K562 (cell line): Measurements from ENCODE around the gene RHOT1. TPM values are rescaled to one million over a fixed set of nuclear protein-coding genes. Genes with fewer than 3 reads are reported as not detected.

Source experiments
- ZNF140 ChIP-seq: fragments of 250-450 bp; sonication (Bioruptor Pico); IDR thresholded peaks from 2 replicates; pipeline ENCODE4 v1.8.0; 2021; ENCODE audit warnings: moderate library complexity, mild to moderate bottlenecking, inconsistent platforms
- ZNF764 ChIP-seq: fragments of 250-450 bp; sonication (Bioruptor Pico); IDR thresholded peaks from 2 replicates; pipeline ENCODE4 v1.4.0; 2020; ENCODE audit warnings: low read depth, mild to moderate bottlenecking, moderate library complexity
- polyA plus RNA-seq, 8 experiments: library from polyadenylated mRNA; depleted of rRNA in 4 of 8; stranded (reverse) in 5 of 8; unstranded in 3 of 8; fragments of >200 nt; fragmentation: Nextera tagmentation in 2 of 8; fragmentation: Illumina TruSeq in 1 of 8; extraction: Ambion mirVana in 2 of 8; extraction: Trizol in 1 of 8; gene quantifications; 2 replicates each; pipeline versions ENCODE4 v1.2.1 to v1.2.3, GENCODE V29; 2011 to 2014; ENCODE audit warnings: inconsistent platforms in 1 of 8, missing spikeins in 1 of 8
- total RNA-seq, 7 experiments: library from RNA; depleted of rRNA in 6 of 7; stranded (reverse); fragments of >200 nt in 6 of 7; fragmentation: Illumina TruSeq in 2 of 7; extraction: Trizol in 2 of 7; gene quantifications; 2 replicates each; pipeline versions ENCODE4 v1.2.1 to v1.2.3, GENCODE V29; 2011 to 2021; ENCODE audit warnings: low replicate concordance in 1 of 7
- TF ChIP-seq, protein P1 (sequence below), 2 experiments: fragments of 450-650 bp; formaldehyde crosslinking in 1 of 2; IDR thresholded peaks; 2 replicates each; pipeline versions ENCODE4 v1.4.0 to v1.6.1; 2014 to 2020; ENCODE audit warnings: mild to moderate bottlenecking in 2 of 2, borderline replicate concordance in 1 of 2, low read depth in 1 of 2
- TF ChIP-seq, protein P2 (sequence below): fragments of 450-650 bp; IDR thresholded peaks from 2 replicates; pipeline ENCODE4 v1.6.1; 2016; ENCODE audit warnings: borderline replicate concordance
- TF ChIP-seq, protein P3 (sequence below): fragments of 450-650 bp; IDR thresholded peaks from 2 replicates; pipeline ENCODE4 v1.6.1; 2016; ENCODE audit warnings: antibody characterized with exemption

RHOT1 gene
- total and polyA plus RNA-seq, 9 of the 15 experiments (the other 6 are each of a cell fraction or from before 2014, with no cell fraction given), result 23.0 to 101 (median 32.2) TPM

DNA sequence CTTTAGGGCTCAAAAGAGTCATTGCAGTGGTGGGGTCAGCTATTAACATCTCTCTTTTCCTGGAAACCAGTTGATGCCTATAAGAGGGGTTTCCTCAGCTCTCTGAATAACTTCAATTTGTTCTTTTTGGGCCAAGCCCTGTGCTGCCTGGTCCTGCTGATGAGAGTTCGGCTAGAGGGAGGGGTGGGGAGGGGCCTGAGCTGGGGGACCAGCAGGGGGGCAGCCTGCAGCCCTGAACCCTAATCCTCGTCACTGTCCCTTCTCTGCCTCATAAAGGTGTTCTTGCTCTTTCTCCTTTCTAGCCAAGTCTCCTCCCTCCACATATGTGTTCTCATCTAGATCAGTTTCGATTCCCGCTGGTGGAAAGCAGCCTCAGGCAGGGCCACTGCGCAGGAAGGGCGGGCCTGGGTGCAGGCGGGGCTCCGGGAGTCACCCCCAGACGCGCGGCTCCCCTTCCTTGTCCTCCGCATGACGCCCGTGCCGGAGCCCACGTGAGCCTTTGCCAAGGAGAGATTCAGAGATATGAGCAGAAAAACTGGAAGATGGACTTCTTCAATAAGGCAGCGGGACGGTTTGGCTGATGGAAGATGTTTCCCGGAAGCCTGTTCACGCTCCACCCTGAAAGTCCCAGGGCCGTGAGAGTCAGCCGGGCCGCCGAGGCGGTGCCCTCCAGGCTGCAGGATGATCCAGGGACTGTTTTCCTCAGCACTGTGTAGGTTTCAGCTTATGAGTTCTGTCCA is 15.0 kb upstream of the RHOT1 start (continued):
- TF ChIP-seq, protein P1, sequence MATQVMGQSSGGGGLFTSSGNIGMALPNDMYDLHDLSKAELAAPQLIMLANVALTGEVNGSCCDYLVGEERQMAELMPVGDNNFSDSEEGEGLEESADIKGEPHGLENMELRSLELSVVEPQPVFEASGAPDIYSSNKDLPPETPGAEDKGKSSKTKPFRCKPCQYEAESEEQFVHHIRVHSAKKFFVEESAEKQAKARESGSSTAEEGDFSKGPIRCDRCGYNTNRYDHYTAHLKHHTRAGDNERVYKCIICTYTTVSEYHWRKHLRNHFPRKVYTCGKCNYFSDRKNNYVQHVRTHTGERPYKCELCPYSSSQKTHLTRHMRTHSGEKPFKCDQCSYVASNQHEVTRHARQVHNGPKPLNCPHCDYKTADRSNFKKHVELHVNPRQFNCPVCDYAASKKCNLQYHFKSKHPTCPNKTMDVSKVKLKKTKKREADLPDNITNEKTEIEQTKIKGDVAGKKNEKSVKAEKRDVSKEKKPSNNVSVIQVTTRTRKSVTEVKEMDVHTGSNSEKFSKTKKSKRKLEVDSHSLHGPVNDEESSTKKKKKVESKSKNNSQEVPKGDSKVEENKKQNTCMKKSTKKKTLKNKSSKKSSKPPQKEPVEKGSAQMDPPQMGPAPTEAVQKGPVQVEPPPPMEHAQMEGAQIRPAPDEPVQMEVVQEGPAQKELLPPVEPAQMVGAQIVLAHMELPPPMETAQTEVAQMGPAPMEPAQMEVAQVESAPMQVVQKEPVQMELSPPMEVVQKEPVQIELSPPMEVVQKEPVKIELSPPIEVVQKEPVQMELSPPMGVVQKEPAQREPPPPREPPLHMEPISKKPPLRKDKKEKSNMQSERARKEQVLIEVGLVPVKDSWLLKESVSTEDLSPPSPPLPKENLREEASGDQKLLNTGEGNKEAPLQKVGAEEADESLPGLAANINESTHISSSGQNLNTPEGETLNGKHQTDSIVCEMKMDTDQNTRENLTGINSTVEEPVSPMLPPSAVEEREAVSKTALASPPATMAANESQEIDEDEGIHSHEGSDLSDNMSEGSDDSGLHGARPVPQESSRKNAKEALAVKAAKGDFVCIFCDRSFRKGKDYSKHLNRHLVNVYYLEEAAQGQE (IDR thresholded peaks at IDR 0.05; ENCODE audit: borderline replicate concordance), result peak; percentile 19; the same call in 1 of the 2 replicates
- TF ChIP-seq, protein P1 (CRISPR knock-in tag; IDR thresholded peaks at IDR 0.05; ENCODE audit: low read depth), result no peak
- TF ChIP-seq, protein P2, sequence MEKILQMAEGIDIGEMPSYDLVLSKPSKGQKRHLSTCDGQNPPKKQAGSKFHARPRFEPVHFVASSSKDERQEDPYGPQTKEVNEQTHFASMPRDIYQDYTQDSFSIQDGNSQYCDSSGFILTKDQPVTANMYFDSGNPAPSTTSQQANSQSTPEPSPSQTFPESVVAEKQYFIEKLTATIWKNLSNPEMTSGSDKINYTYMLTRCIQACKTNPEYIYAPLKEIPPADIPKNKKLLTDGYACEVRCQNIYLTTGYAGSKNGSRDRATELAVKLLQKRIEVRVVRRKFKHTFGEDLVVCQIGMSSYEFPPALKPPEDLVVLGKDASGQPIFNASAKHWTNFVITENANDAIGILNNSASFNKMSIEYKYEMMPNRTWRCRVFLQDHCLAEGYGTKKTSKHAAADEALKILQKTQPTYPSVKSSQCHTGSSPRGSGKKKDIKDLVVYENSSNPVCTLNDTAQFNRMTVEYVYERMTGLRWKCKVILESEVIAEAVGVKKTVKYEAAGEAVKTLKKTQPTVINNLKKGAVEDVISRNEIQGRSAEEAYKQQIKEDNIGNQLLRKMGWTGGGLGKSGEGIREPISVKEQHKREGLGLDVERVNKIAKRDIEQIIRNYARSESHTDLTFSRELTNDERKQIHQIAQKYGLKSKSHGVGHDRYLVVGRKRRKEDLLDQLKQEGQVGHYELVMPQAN, result no peak
- TF ChIP-seq, protein P3, sequence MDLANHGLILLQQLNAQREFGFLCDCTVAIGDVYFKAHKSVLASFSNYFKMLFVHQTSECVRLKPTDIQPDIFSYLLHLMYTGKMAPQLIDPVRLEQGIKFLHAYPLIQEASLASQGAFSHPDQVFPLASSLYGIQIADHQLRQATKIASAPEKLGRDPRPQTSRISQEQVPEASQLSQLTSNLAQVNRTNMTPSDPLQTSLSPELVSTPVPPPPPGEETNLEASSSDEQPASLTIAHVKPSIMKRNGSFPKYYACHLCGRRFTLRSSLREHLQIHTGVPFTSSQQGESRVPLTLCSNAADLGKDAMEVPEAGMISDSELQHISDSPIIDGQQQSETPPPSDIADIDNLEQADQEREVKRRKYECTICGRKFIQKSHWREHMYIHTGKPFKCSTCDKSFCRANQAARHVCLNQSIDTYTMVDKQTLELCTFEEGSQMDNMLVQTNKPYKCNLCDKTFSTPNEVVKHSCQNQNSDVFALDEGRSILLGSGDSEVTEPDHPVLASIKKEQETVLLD, result no peak
- TF ChIP-seq ZNF764 (CRISPR knock-in tag) (no peak), ZNF140 (no peak)
